HepG2 (cell line): ENCODE results near the gene PLEKHH3. TPM values are rescaled to one million over a fixed set of nuclear protein-coding genes. Genes with fewer than 3 reads are reported as not detected.

Experiments
- DR1 ChIP-seq: sonication (generic); formaldehyde crosslinking; IDR thresholded peaks from 2 replicates; pipeline ENCODE4 v1.8.0; 2021; ENCODE audit warnings: mild to moderate bottlenecking, missing genetic modification reagents, inconsistent platforms
- HMG20A ChIP-seq: IDR thresholded peaks from 2 replicates; pipeline ENCODE4 v1.6.1; 2016; ENCODE audit warnings: borderline replicate concordance
- HNF4G ChIP-seq, 2 experiments: sonication (generic) in 1 of 2; formaldehyde crosslinking in 1 of 2; IDR thresholded peaks; 2 replicates each; pipeline versions ENCODE4 v1.4.0 to v1.6.1; 2011 to 2020; ENCODE audit warnings: borderline replicate concordance in 2 of 2, low read depth in 2 of 2, mild to moderate bottlenecking in 2 of 2, low read length in 1 of 2, missing genetic modification reagents in 1 of 2, moderate library complexity in 1 of 2
- NFIC ChIP-seq: IDR thresholded peaks from 2 replicates; pipeline ENCODE4 v1.6.1; 2012; ENCODE audit warnings: mild to moderate bottlenecking, low read length, inconsistent platforms
- NR2C2 ChIP-seq: sonication (generic); formaldehyde crosslinking; IDR thresholded peaks from 2 replicates; pipeline ENCODE4 v1.4.0; 2020; ENCODE audit warnings: missing genetic modification reagents, mild to moderate bottlenecking, moderate library complexity, borderline replicate concordance
- SAFB2 ChIP-seq: sonication (generic); formaldehyde crosslinking; IDR thresholded peaks from 2 replicates; pipeline ENCODE4 v1.5.1; 2020; ENCODE audit warnings: missing genetic modification reagents, low read depth, mild to moderate bottlenecking, borderline replicate concordance
- SP2 ChIP-seq: sonication (generic); formaldehyde crosslinking; IDR thresholded peaks from 2 replicates; pipeline ENCODE4 v1.5.1; 2020; ENCODE audit warnings: mild to moderate bottlenecking, missing genetic modification reagents
- ZNF326 ChIP-seq: sonication (generic); formaldehyde crosslinking; IDR thresholded peaks from 2 replicates; pipeline ENCODE4 v1.4.0; 2020; ENCODE audit warnings: missing genetic modification reagents, borderline replicate concordance
- ZNF331 ChIP-seq: sonication (generic); formaldehyde crosslinking; IDR thresholded peaks from 2 replicates; pipeline ENCODE4 v1.4.0; 2020; ENCODE audit warnings: missing genetic modification reagents
- ZNF724P ChIP-seq: sonication (generic); formaldehyde crosslinking; IDR thresholded peaks from 2 replicates; pipeline ENCODE4 v1.8.0; 2022; ENCODE audit warnings: missing genetic modification reagents, borderline replicate concordance
- ZNF773 ChIP-seq: sonication (generic); formaldehyde crosslinking; IDR thresholded peaks from 2 replicates; pipeline ENCODE4 v1.4.0; 2020; ENCODE audit warnings: missing genetic modification reagents, borderline replicate concordance
- polyA plus RNA-seq, 8 experiments: library from polyadenylated mRNA; depleted of rRNA in 3 of 8; stranded (reverse) in 7 of 8; unstranded in 1 of 8; fragments of >200 nt; fragmentation: Illumina TruSeq in 4 of 8; extraction: Trizol in 4 of 8; gene quantifications; 2 replicates each; pipeline versions ENCODE4 v1.2.1 to v1.2.3, GENCODE V29; 2011 to 2016; ENCODE audit warnings: low read depth in 4 of 8, missing spikeins in 1 of 8, mixed read lengths in 1 of 8; ENCODE audit not compliant: insufficient read depth in 1 of 8
- total RNA-seq, 5 experiments: library from RNA; depleted of rRNA; stranded (reverse); fragments of >200 nt; fragmentation: Illumina TruSeq; extraction: Trizol; gene quantifications; 2 replicates each; pipeline ENCODE4 v1.2.3, GENCODE V29; 2016; ENCODE audit warnings: low read depth in 1 of 5
- TF ChIP-seq, protein P1 (sequence below): sonication (generic); formaldehyde crosslinking; IDR thresholded peaks from 2 replicates; pipeline ENCODE4 v1.5.1; 2020; ENCODE audit warnings: missing genetic modification reagents, mild to moderate bottlenecking, borderline replicate concordance
- TF ChIP-seq, protein P2 (sequence below): sonication (generic); formaldehyde crosslinking; IDR thresholded peaks from 2 replicates; pipeline ENCODE4 v1.4.0; 2020; ENCODE audit warnings: missing genetic modification reagents
- TF ChIP-seq, protein P3 (sequence below): sonication (generic); formaldehyde crosslinking; conservative IDR thresholded peaks from 2 replicates; pipeline ENCODE4 v1.4.0; 2020; ENCODE audit warnings: mild to moderate bottlenecking, missing genetic modification reagents, moderate library complexity
- TF ChIP-seq, protein P4 (sequence below): IDR thresholded peaks from 2 replicates; pipeline ENCODE4 v1.6.1; 2016; ENCODE audit warnings: mild to moderate bottlenecking, missing biosample characterization, missing genetic modification reagents
- TF ChIP-seq, protein P5 (sequence below): sonication (generic); formaldehyde crosslinking; IDR thresholded peaks from 2 replicates; pipeline ENCODE4 v1.4.0; 2020; ENCODE audit warnings: missing genetic modification reagents, mild to moderate bottlenecking, borderline replicate concordance
- TF ChIP-seq, protein P6 (sequence below): sonication (generic); formaldehyde crosslinking; IDR thresholded peaks from 2 replicates; pipeline ENCODE4 v1.8.0; 2022; ENCODE audit warnings: mild to moderate bottlenecking, missing genetic modification reagents, moderate library complexity

The PLEKHH3 gene
- total and polyA plus RNA-seq, 2 of the 13 experiments (the other 11 are each of a cell fraction or from before 2014, with no cell fraction given) = 6.0 to 19.9 TPM

DNA sequence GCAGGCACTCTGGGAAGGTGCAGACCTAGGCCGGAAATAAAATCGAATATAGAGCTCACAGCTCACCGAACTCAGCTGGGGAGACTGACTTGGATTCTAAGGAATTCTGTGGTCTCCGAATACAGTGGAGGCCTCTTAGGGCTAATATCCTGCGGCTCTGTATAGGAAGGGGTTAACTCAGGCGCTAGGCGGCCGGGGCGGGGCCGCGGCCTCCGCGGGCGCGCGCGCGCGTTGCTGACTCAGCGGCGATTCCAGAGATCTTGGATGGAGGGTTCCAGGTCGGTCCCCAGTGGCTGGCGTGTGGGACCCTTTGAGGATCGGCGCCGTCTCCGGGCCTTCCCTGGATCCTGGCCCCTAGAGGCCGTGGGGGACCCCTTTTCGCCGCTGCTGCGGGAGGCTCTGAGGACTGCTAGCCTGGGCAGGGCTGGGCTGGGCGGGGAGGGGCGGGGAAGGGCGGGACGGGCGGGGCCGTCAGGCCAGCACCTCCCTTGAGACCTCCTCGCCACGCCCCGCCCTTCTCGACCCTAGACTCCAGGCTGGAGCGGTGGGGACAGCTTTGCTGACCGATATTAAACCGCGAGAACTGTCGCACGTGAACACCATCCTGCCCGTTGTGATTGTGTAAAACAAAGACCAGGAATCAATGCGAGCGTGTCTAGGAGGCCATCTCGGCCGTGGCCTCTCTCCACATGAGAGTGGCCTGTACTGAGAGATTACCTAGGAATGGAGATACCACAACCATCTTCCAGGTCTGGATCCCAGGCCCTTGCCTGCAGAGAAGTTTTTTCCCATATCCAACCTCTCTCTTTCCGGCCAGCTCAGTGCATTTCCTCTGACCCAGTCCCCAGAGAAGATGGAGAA is 1.4 kb upstream of the PLEKHH3 start (continued):
- TF ChIP-seq NR2C2 (CRISPR knock-in tag) = peak; percentile 53; the same call in 1 of the 2 replicates
- no peak; the same call in 1 of the 2 replicates for TF ChIP-seq ZNF326 (CRISPR knock-in tag)
- TF ChIP-seq, protein P1, sequence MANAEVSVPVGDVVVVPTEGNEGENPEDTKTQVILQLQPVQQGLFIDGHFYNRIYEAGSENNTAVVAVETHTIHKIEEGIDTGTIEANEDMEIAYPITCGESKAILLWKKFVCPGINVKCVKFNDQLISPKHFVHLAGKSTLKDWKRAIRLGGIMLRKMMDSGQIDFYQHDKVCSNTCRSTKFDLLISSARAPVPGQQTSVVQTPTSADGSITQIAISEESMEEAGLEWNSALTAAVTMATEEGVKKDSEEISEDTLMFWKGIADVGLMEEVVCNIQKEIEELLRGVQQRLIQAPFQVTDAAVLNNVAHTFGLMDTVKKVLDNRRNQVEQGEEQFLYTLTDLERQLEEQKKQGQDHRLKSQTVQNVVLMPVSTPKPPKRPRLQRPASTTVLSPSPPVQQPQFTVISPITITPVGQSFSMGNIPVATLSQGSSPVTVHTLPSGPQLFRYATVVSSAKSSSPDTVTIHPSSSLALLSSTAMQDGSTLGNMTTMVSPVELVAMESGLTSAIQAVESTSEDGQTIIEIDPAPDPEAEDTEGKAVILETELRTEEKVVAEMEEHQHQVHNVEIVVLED (CRISPR knock-in tag) = peak; percentile 47; the same call in 1 of the 2 replicates
- TF ChIP-seq ZNF724P = 0 out of 2 replicates have a peak, but pooled peaks have one; percentile 5
- peak; percentile 67; the same call in 1 of the 2 replicates for TF ChIP-seq ZNF331 (CRISPR knock-in tag)
- TF ChIP-seq SAFB2 = peak; percentile 66; the same call in 1 of the 2 replicates
- TF ChIP-seq HNF4G (IDR thresholded peaks at IDR 0.05; ENCODE audit: borderline replicate concordance, low read depth, low read length) = peak; percentile 56; the same call in 1 of the 2 replicates
- TF ChIP-seq HNF4G (CRISPR knock-in tag; IDR thresholded peaks at IDR 0.05; ENCODE audit: borderline replicate concordance, low read depth) = 0 out of 2 replicates have a peak, but pooled peaks have one; percentile 25
- TF ChIP-seq, protein P2, sequence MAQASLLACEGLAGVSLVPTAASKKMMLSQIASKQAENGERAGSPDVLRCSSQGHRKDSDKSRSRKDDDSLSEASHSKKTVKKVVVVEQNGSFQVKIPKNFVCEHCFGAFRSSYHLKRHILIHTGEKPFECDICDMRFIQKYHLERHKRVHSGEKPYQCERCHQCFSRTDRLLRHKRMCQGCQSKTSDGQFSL (CRISPR knock-in tag) = peak; percentile 66
- peak; percentile 50; the same call in 1 of the 2 replicates for TF ChIP-seq DR1 (CRISPR knock-in tag)
- no peak; the same call in 1 of the 2 replicates for TF ChIP-seq ZNF773 (CRISPR knock-in tag)
- TF ChIP-seq, protein P3, sequence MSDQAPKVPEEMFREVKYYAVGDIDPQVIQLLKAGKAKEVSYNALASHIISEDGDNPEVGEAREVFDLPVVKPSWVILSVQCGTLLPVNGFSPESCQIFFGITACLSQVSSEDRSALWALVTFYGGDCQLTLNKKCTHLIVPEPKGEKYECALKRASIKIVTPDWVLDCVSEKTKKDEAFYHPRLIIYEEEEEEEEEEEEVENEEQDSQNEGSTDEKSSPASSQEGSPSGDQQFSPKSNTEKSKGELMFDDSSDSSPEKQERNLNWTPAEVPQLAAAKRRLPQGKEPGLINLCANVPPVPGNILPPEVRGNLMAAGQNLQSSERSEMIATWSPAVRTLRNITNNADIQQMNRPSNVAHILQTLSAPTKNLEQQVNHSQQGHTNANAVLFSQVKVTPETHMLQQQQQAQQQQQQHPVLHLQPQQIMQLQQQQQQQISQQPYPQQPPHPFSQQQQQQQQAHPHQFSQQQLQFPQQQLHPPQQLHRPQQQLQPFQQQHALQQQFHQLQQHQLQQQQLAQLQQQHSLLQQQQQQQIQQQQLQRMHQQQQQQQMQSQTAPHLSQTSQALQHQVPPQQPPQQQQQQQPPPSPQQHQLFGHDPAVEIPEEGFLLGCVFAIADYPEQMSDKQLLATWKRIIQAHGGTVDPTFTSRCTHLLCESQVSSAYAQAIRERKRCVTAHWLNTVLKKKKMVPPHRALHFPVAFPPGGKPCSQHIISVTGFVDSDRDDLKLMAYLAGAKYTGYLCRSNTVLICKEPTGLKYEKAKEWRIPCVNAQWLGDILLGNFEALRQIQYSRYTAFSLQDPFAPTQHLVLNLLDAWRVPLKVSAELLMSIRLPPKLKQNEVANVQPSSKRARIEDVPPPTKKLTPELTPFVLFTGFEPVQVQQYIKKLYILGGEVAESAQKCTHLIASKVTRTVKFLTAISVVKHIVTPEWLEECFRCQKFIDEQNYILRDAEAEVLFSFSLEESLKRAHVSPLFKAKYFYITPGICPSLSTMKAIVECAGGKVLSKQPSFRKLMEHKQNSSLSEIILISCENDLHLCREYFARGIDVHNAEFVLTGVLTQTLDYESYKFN (CRISPR knock-in tag) = peak; percentile 44; the same call in 1 of the 2 replicates
- TF ChIP-seq, protein P4, sequence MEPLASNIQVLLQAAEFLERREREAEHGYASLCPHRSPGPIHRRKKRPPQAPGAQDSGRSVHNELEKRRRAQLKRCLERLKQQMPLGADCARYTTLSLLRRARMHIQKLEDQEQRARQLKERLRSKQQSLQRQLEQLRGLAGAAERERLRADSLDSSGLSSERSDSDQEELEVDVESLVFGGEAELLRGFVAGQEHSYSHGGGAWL = peak; percentile 83
- no peak; the same call in 1 of the 2 replicates for TF ChIP-seq NFIC
- TF ChIP-seq SP2 (CRISPR knock-in tag) = no peak
- TF ChIP-seq, protein P5, sequence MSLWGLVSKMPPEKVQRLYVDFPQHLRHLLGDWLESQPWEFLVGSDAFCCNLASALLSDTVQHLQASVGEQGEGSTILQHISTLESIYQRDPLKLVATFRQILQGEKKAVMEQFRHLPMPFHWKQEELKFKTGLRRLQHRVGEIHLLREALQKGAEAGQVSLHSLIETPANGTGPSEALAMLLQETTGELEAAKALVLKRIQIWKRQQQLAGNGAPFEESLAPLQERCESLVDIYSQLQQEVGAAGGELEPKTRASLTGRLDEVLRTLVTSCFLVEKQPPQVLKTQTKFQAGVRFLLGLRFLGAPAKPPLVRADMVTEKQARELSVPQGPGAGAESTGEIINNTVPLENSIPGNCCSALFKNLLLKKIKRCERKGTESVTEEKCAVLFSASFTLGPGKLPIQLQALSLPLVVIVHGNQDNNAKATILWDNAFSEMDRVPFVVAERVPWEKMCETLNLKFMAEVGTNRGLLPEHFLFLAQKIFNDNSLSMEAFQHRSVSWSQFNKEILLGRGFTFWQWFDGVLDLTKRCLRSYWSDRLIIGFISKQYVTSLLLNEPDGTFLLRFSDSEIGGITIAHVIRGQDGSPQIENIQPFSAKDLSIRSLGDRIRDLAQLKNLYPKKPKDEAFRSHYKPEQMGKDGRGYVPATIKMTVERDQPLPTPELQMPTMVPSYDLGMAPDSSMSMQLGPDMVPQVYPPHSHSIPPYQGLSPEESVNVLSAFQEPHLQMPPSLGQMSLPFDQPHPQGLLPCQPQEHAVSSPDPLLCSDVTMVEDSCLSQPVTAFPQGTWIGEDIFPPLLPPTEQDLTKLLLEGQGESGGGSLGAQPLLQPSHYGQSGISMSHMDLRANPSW (CRISPR knock-in tag) = no peak
- TF ChIP-seq, protein P6, sequence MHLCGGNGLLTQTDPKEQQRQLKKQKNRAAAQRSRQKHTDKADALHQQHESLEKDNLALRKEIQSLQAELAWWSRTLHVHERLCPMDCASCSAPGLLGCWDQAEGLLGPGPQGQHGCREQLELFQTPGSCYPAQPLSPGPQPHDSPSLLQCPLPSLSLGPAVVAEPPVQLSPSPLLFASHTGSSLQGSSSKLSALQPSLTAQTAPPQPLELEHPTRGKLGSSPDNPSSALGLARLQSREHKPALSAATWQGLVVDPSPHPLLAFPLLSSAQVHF (CRISPR knock-in tag) = no peak
- TF ChIP-seq HMG20A (CRISPR knock-in tag) = peak; percentile 76
